K562 (cell line): ENCODE results near the gene TRAPPC4. TPM values are rescaled to one million over a fixed set of nuclear protein-coding genes. Genes with fewer than 3 reads are reported as not detected.

Experiments
- CBFB ChIP-seq: sonication (generic); formaldehyde crosslinking; IDR thresholded peaks from 2 replicates; pipeline ENCODE4 v1.4.0; 2020; ENCODE audit warnings: mild to moderate bottlenecking, missing genetic modification reagents
- CBX1 ChIP-seq: sonication (generic); IDR thresholded peaks from 2 replicates; pipeline ENCODE4 v1.6.1; 2016; ENCODE audit warnings: antibody characterized with exemption, low read depth, mild to moderate bottlenecking
- CCNT2 ChIP-seq: IDR thresholded peaks from 2 replicates; pipeline ENCODE4 v1.6.1; 2011; ENCODE audit warnings: borderline replicate concordance, low read depth, mild to moderate bottlenecking, moderate library complexity, mixed read lengths, low read length; ENCODE audit not compliant: insufficient read length; ENCODE audit errors: extremely low read depth
- CREBBP ChIP-seq: IDR thresholded peaks from one replicate; pipeline ENCODE4 v1.6.1; 2012; ENCODE audit warnings: low read depth, mild to moderate bottlenecking, control low read depth, inconsistent platforms, low read length
- GTF2B ChIP-seq: IDR thresholded peaks from 2 replicates; pipeline ENCODE4 v1.6.1; 2011; ENCODE audit not compliant: insufficient read length; ENCODE audit errors: extremely low read depth
- HMGN3 ChIP-seq: IDR thresholded peaks from 2 replicates; pipeline ENCODE4 v1.6.1; 2011; ENCODE audit warnings: borderline replicate concordance, low read depth, mild to moderate bottlenecking, mixed read lengths, low read length; ENCODE audit not compliant: insufficient read length; ENCODE audit errors: extremely low read depth
- MITF ChIP-seq: IDR thresholded peaks from 2 replicates; pipeline ENCODE4 v1.6.1; 2014; ENCODE audit warnings: antibody characterized with exemption
- MNT ChIP-seq, 2 experiments: fragments of 450-650 bp; conservative IDR thresholded peaks; 2 replicates each; pipeline ENCODE4 v1.6.1; 2017; ENCODE audit warnings: mild to moderate bottlenecking in 2 of 2, moderate library complexity in 2 of 2
- PRPF4 ChIP-seq: fragments of 200-400 bp; formaldehyde crosslinking; IDR thresholded peaks from one replicate; pipeline ENCODE4 v1.6.1; 2017; ENCODE audit warnings: low read length, low read depth, mild to moderate bottlenecking; ENCODE audit not compliant: insufficient read depth, poor library complexity, severe bottlenecking
- SAFB ChIP-seq: fragments of 200-400 bp; formaldehyde crosslinking; IDR thresholded peaks from 2 replicates; pipeline ENCODE4 v1.6.1; 2017; ENCODE audit warnings: low read depth, low read length, borderline replicate concordance
- SP1 ChIP-seq: sonication (generic); formaldehyde crosslinking; IDR thresholded peaks from 2 replicates; pipeline ENCODE4 v1.8.1; 2022; ENCODE audit warnings: mild to moderate bottlenecking, missing genetic modification reagents
- TRIM25 ChIP-seq: fragments of 450-650 bp; IDR thresholded peaks from 2 replicates; pipeline ENCODE4 v1.7.0; 2016; ENCODE audit warnings: borderline replicate concordance
- ZBTB26 ChIP-seq: fragments of 450-650 bp; formaldehyde crosslinking; IDR thresholded peaks from 2 replicates; pipeline ENCODE4 v1.4.0; 2022; ENCODE audit warnings: missing genetic modification characterization
- ZNF57 ChIP-seq: fragments of 450-650 bp; formaldehyde crosslinking; IDR thresholded peaks from 2 replicates; pipeline ENCODE4 v1.4.0; 2020; ENCODE audit warnings: mild to moderate bottlenecking, moderate library complexity
- ZNF586 ChIP-seq: fragments of 450-650 bp; formaldehyde crosslinking; conservative IDR thresholded peaks from 2 replicates; pipeline ENCODE4 v1.4.0; 2020; ENCODE audit warnings: mild to moderate bottlenecking, moderate library complexity
- ZNF639 ChIP-seq, 2 experiments: fragments of 200-800 bp in 1 of 2; sonication (Bioruptor generic) in 1 of 2; sonication (generic) in 1 of 2; formaldehyde crosslinking in 1 of 2; IDR thresholded peaks in 1 of 2; conservative IDR thresholded peaks in 1 of 2; 2 replicates each; pipeline versions ENCODE4 v1.5.0 to v1.6.1; 2016 to 2020; ENCODE audit warnings: missing compliant biosample characterization in 1 of 2, missing genetic modification characterization in 1 of 2, missing genetic modification reagents in 1 of 2
- polyA plus RNA-seq, 8 experiments: library from polyadenylated mRNA; depleted of rRNA in 4 of 8; stranded (reverse) in 5 of 8; unstranded in 3 of 8; fragments of >200 nt; fragmentation: Nextera tagmentation in 2 of 8; fragmentation: Illumina TruSeq in 1 of 8; extraction: Ambion mirVana in 2 of 8; extraction: Trizol in 1 of 8; gene quantifications; 2 replicates each; pipeline versions ENCODE4 v1.2.1 to v1.2.3, GENCODE V29; 2011 to 2014; ENCODE audit warnings: inconsistent platforms in 1 of 8, missing spikeins in 1 of 8
- total RNA-seq, 7 experiments: library from RNA; depleted of rRNA in 6 of 7; stranded (reverse); fragments of >200 nt in 6 of 7; fragmentation: Illumina TruSeq in 2 of 7; extraction: Trizol in 2 of 7; gene quantifications; 2 replicates each; pipeline versions ENCODE4 v1.2.1 to v1.2.3, GENCODE V29; 2011 to 2021; ENCODE audit warnings: low replicate concordance in 1 of 7

TRAPPC4 gene
- total and polyA plus RNA-seq, 9 of the 15 experiments (the other 6 are each of a cell fraction or from before 2014, with no cell fraction given) = 121 to 524 (median 142) TPM

GRCh38 chr11:119018074-119018938 lies at the start of gene TRAPPC4, which contains the start of gene RPS25 (continued):
- TF ChIP-seq ZNF57 (CRISPR knock-in tag) = no peak
- peak; percentile 88 to 90 for TF ChIP-seq MNT (conservative IDR thresholded peaks at IDR 0.05)
- TF ChIP-seq ZBTB26 (CRISPR knock-in tag) = no peak
- TF ChIP-seq GTF2B = peak; percentile 58
- TF ChIP-seq HMGN3 = peak; percentile 61
- no peak for TF ChIP-seq ZNF586 (CRISPR knock-in tag)
- TF ChIP-seq SAFB = no peak
- no peak for TF ChIP-seq TRIM25
- peak; percentile 13; the same call in 1 of the 2 replicates for TF ChIP-seq CBFB (CRISPR knock-in tag)
- TF ChIP-seq PRPF4 = no peak
- no peak for TF ChIP-seq CREBBP
- TF ChIP-seq ZNF639 (CRISPR knock-in tag; conservative IDR thresholded peaks at IDR 0.05 in 1 of 2, IDR thresholded peaks at IDR 0.05 in 1 of 2) = peak in 1 of 2 experiments; percentile 88; a peak in 2 of 4 replicates
- TF ChIP-seq MITF = no peak
- TF ChIP-seq CCNT2 = peak; percentile 5
- 0 out of 2 replicates have a peak, but pooled peaks have one; percentile 20 for TF ChIP-seq CBX1
- peak; percentile 98 for TF ChIP-seq SP1 (CRISPR knock-in tag)
